Neural crest cell (in vitro differentiated cells): ENCODE data around the gene NCMAP. TPM values are rescaled to one million over a fixed set of nuclear protein-coding genes. Genes with fewer than 3 reads are reported as not detected.

ENCODE experiments used
- DNase-seq: peaks from one replicate; pipeline ENCODE4 v3.0.0; 2021; ENCODE audit warnings: low read depth, mixed read lengths, low spot score
- H3K27ac Mint-ChIP-seq: one replicate; pipeline ENCODE4 v1.8.0; 2021; ENCODE audit warnings: mild to moderate bottlenecking, mixed read lengths; ENCODE audit not compliant: unreplicated experiment
- H3K27me3 Mint-ChIP-seq: 2 replicates; pipeline ENCODE4 v1.8.0; 2021; ENCODE audit warnings: low read depth, mild to moderate bottlenecking, mixed read lengths
- H3K36me3 Mint-ChIP-seq: 2 replicates; pipeline ENCODE4 v1.8.0; 2021; ENCODE audit warnings: low read depth, mild to moderate bottlenecking, mixed read lengths
- H3K4me1 Mint-ChIP-seq: 2 replicates; pipeline ENCODE4 v1.8.0; 2021; ENCODE audit warnings: mixed read lengths
- H3K4me3 Mint-ChIP-seq: one replicate; pipeline ENCODE4 v1.8.0; 2021; ENCODE audit warnings: mild to moderate bottlenecking, mixed read lengths
- H3K9me3 Mint-ChIP-seq: 2 replicates; pipeline ENCODE4 v1.8.0; 2021; ENCODE audit warnings: mixed read lengths
- CTCF ChIP-seq: fragments of 200-600 bp; sonication (generic); conservative IDR thresholded peaks from 2 replicates; pipeline ENCODE4 v1.5.0; 2021; ENCODE audit warnings: antibody characterized with exemption, mild to moderate bottlenecking
- long read RNA-seq: library from polyadenylated mRNA; unstranded; transcript quantifications from one replicate; pipeline ENCODE4 v2.0.0, GENCODE V29; 2020
- total RNA-seq: library from RNA; stranded (reverse); gene quantifications from 2 replicates; pipeline ENCODE4 v1.2.1, GENCODE V29; 2021

NCMAP gene
- total RNA-seq, result not detected in 2 replicates
- long read RNA-seq, result 0 reads

GRCh38 chr1:24555591-24556413, at the start of gene NCMAP:
NCMAP (plus strand) TSS chr1:24556087; CDS start chr1:24595431, 39,344 bp downstream.
- Mint-ChIP-seq H3K27ac (no peak within 1 kb of the TSS), H3K27me3 (peaks cover 69% of the 10 kb centered on the region), H3K9me3 (no peaks in the 10 kb centered on the region), H3K4me3 (no peak within 1 kb of the TSS), H3K36me3 (no peaks in the 10 kb centered on the region), H3K4me1 (peaks cover 21% of the 10 kb centered on the region)
- TF ChIP-seq CTCF, result no peak
- no peak for DNase-seq

DNA sequence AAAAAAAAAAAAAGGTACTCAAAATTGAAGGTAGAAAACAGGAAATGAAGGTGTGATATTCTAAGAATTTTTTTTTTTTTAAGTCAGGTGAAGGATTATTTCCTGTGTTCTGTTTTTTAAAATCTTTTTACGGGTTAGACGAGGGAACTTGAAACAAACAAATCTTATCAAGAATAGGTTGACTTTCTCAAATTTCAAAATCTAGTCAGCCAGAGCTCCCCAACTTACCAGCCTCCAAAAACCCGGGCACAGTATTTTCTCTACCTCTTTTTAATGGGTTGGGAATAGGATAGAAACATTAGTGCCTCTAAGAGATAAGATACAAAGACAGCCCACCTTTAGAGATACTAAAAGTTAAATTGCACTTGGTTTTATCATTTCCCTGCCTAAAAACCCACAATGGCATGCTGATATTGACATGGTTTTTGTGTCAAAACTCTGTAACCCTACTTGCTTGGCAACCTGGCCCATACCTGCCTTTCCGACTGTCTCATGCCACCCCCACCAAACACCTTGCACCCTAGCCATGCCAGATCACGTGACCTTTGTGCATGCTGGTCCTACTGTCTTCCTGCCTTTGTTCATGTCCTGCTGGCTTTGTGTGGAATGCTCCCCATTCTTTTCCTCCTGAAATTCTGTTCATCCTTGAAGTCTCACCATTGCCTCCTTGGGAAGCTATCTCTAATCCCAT, 49.1 kb upstream of the NCMAP start:
- Mint-ChIP-seq H3K27me3 (peaks cover 74% of the 10 kb centered on the region), H3K4me3 (no peak overlapping the region), H3K27ac (no peak overlapping the region), H3K4me1 (peaks cover 11% of the 10 kb centered on the region), H3K36me3 (no peaks in the 10 kb centered on the region), H3K9me3 (no peaks in the 10 kb centered on the region)
- no peak for DNase-seq
- TF ChIP-seq CTCF, result no peak

DNA sequence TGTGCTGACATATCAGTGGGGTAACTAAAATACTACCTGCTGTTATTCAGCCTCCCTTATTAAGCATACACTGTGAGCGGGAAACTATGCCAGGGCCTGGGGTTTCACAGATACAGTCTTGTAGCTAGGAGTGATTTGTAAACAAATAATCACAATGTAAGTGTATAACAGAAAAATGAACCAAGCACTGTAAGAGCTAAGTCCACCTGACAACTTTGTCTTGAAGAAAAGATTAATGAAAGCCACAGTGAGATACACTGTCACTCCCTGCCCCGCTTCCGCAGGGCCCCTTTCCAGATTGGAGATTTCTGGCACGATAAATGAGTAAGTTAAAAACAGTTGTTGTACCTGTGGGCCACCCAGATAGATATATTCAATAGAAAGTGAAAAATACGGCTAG, 48.5 kb upstream of the NCMAP start:
- H3K9me3 Mint-ChIP-seq, result no peaks in the 10 kb centered on the region
- TF ChIP-seq CTCF, result no peak
- no peak for DNase-seq
- no peaks in the 10 kb centered on the region for H3K36me3 Mint-ChIP-seq
- peaks cover 68% of the 10 kb centered on the region for H3K27me3 Mint-ChIP-seq
- no peak overlapping the region for H3K27ac Mint-ChIP-seq
- H3K4me3 Mint-ChIP-seq, result no peak overlapping the region
- H3K4me1 Mint-ChIP-seq, result peaks cover 8% of the 10 kb centered on the region

GRCh38 chr1:24508911-24509310, 47.0 kb upstream of the NCMAP start:
- Mint-ChIP-seq H3K36me3 (no peaks in the 10 kb centered on the region), H3K27ac (no peak overlapping the region), H3K27me3 (peaks cover 59% of the 10 kb centered on the region), H3K9me3 (no peaks in the 10 kb centered on the region), H3K4me3 (no peak overlapping the region), H3K4me1 (peaks cover under 1% of the 10 kb centered on the region)
- no peak for TF ChIP-seq CTCF
- no peak for DNase-seq

- no peaks in the 10 kb centered on the region for H3K9me3 Mint-ChIP-seq
- H3K4me1 Mint-ChIP-seq, result no peaks in the 10 kb centered on the region
- H3K27ac Mint-ChIP-seq, result no peak overlapping the region
- TF ChIP-seq CTCF, result no peak
- DNase-seq, result no peak
- H3K27me3 Mint-ChIP-seq, result peaks cover 24% of the 10 kb centered on the region
- no peak overlapping the region for H3K4me3 Mint-ChIP-seq
- no peaks in the 10 kb centered on the region for H3K36me3 Mint-ChIP-seq
Measured at GRCh38 chr1:24513706-24514105, 42.2 kb upstream of the NCMAP start.
